Mammary epithelial cell (primary cell): ENCODE data around the gene ITPKB.

Source experiments
- CTCF ChIP-seq, 2 donors: IDR thresholded peaks in 1 of 2; conservative IDR thresholded peaks in 1 of 2; 2 replicates each; pipeline ENCODE4 v1.5.1; 2011 to 2012; ENCODE audit warnings: inconsistent platforms in 2 of 2, low read length in 2 of 2, mild to moderate bottlenecking in 2 of 2, control low read depth in 1 of 2, low read depth in 1 of 2; ENCODE audit not compliant: insufficient read depth in 1 of 2; ENCODE audit errors: extremely low read depth in 1 of 2
- EZH2 ChIP-seq: IDR thresholded peaks from 2 replicates; pipeline ENCODE4 v1.6.1; 2012; ENCODE audit warnings: low read length, inconsistent platforms, borderline replicate concordance

GRCh38 chr1:226640321-226641136 lies 98.6 kb downstream of the ITPKB start:
- TF ChIP-seq CTCF (conservative IDR thresholded peaks at IDR 0.05 in 1 of 2, IDR thresholded peaks at IDR 0.05 in 1 of 2; ENCODE audit: extremely low read depth in 1 of 2, insufficient read depth in 1 of 2, low read depth in 1 of 2, low read length in 2 of 2), result no peak
- TF ChIP-seq EZH2, result no peak
